CD14-positive monocyte (primary cell): ENCODE measurements around the gene CENPU. TPM values are rescaled to one million over a fixed set of nuclear protein-coding genes. Genes with fewer than 3 reads are reported as not detected.

Experiments used
- DNase-seq, 3 donors: peaks; one replicate each; pipeline ENCODE4 v3.0.0-alpha.2; 2011 to 2022
- H2AFZ ChIP-seq: 2 replicates; pipeline ENCODE4 v1.6.0; 2012; ENCODE audit warnings: mild to moderate bottlenecking, low read depth, low read length, inconsistent platforms; ENCODE audit not compliant: insufficient read depth, poor library complexity, severe bottlenecking
- H3K27ac ChIP-seq, 2 donors: 1 replicate in 1 of 2; 2 replicates in 1 of 2; pipeline ENCODE4 v1.5.1; 2012 to 2013; ENCODE audit warnings: low read length in 2 of 2, control low read depth in 1 of 2, inconsistent platforms in 1 of 2, low read depth in 1 of 2, mild to moderate bottlenecking in 1 of 2
- H3K27me3 ChIP-seq, 2 donors: one replicate each; pipeline versions ENCODE4 v1.6.0 to v1.6.1; 2011 to 2013; ENCODE audit warnings: low read length in 2 of 2; ENCODE audit not compliant: control insufficient read depth in 2 of 2, insufficient read depth in 2 of 2
- H3K36me3 ChIP-seq, 2 donors: replicated peaks in 1 of 2; 1 replicate in 1 of 2; 2 replicates in 1 of 2; pipeline versions ENCODE4 v1.5.1 to v1.6.1; 2012 to 2013; ENCODE audit warnings: low read length in 2 of 2, control low read depth in 1 of 2, inconsistent platforms in 1 of 2, mild to moderate bottlenecking in 1 of 2; ENCODE audit not compliant: insufficient read depth in 2 of 2, control insufficient read depth in 1 of 2
- H3K4me1 ChIP-seq, 2 donors: 1 replicate in 1 of 2; 2 replicates in 1 of 2; pipeline versions ENCODE4 v1.5.1 to v1.6.1; 2012 to 2013; ENCODE audit warnings: low read length in 2 of 2, control low read depth in 1 of 2, inconsistent platforms in 1 of 2, mild to moderate bottlenecking in 1 of 2, moderate library complexity in 1 of 2; ENCODE audit not compliant: insufficient read depth in 2 of 2, control insufficient read depth in 1 of 2
- H3K4me2 ChIP-seq: replicated peaks from 2 replicates; pipeline ENCODE3; 2012; ENCODE audit warnings: low read length, moderate library complexity, mild to moderate bottlenecking; ENCODE audit not compliant: poor library complexity, severe bottlenecking; ENCODE audit errors: extremely low read depth
- H3K4me3 ChIP-seq, 3 experiments: fragments of 200-600 bp in 1 of 3; sonication (generic) in 1 of 3; replicated peaks in 1 of 3; 1 replicate in 2 of 3; 2 replicates in 1 of 3; pipeline ENCODE4 v1.5.1; 2011 to 2013; ENCODE audit warnings: low read length in 3 of 3, mild to moderate bottlenecking in 3 of 3, control low read depth in 2 of 3, low read depth in 2 of 3, inconsistent platforms in 1 of 3, moderate library complexity in 1 of 3
- H3K79me2 ChIP-seq: 2 replicates; pipeline ENCODE4 v1.6.0; 2012; ENCODE audit warnings: mild to moderate bottlenecking, control low read depth, inconsistent platforms, low read length, moderate library complexity; ENCODE audit not compliant: insufficient read depth
- H3K9ac ChIP-seq: 2 replicates; pipeline ENCODE4 v1.6.0; 2017; ENCODE audit warnings: low read length, mild to moderate bottlenecking; ENCODE audit not compliant: insufficient read depth, poor library complexity, severe bottlenecking
- H3K9me3 ChIP-seq, 2 donors: replicated peaks in 1 of 2; 1 replicate in 1 of 2; 2 replicates in 1 of 2; pipeline versions ENCODE4 v1.5.1 to v1.6.1; 2012 to 2013; ENCODE audit warnings: low read length in 2 of 2, control low read depth in 1 of 2; ENCODE audit not compliant: control insufficient read depth in 1 of 2, insufficient read depth in 1 of 2
- H4K20me1 ChIP-seq: 2 replicates; pipeline ENCODE4 v1.6.0; 2012; ENCODE audit warnings: mild to moderate bottlenecking, low read length, control low read depth, moderate library complexity; ENCODE audit not compliant: insufficient read depth
- H3K27ac Mint-ChIP-seq, 7 donors: one replicate each; pipeline ENCODE4 v1.8.0; 2020; ENCODE audit warnings: mild to moderate bottlenecking in 7 of 7, mixed read lengths in 7 of 7, moderate library complexity in 6 of 7, inconsistent platforms in 2 of 7
- H3K27me3 Mint-ChIP-seq, 3 donors: one replicate each; pipeline ENCODE4 v1.8.0; 2021 to 2022; ENCODE audit warnings: low read depth in 3 of 3, mild to moderate bottlenecking in 3 of 3, mixed read lengths in 3 of 3, moderate library complexity in 3 of 3, inconsistent platforms in 1 of 3
- H3K36me3 Mint-ChIP-seq, 2 donors: one replicate each; pipeline ENCODE4 v1.8.0; 2020; ENCODE audit warnings: mixed read lengths in 2 of 2, inconsistent platforms in 1 of 2, mild to moderate bottlenecking in 1 of 2
- H3K4me1 Mint-ChIP-seq: one replicate; pipeline ENCODE4 v1.8.0; 2020; ENCODE audit warnings: mild to moderate bottlenecking, mixed read lengths
- H3K4me3 Mint-ChIP-seq, 2 donors: one replicate each; pipeline ENCODE4 v1.8.0; 2020; ENCODE audit warnings: mild to moderate bottlenecking in 2 of 2, mixed read lengths in 2 of 2, moderate library complexity in 1 of 2
- H3K9me3 Mint-ChIP-seq, 7 donors: one replicate each; pipeline ENCODE4 v1.8.0; 2020 to 2022; ENCODE audit warnings: mixed read lengths in 7 of 7, mild to moderate bottlenecking in 6 of 7, moderate library complexity in 6 of 7, inconsistent platforms in 2 of 7
- WGBS: methylation state at CpG from one replicate; pipeline ENCODE4 v1.1.5; 2013; ENCODE audit warnings: missing lambda C conversion rate; ENCODE audit not compliant: insufficient coverage; 5-methylcytosine and 5-hydroxymethylcytosine counted together
- intact Hi-C, 2 donors: fragments of 100-400 bp; cut with micrococcal nuclease; formaldehyde crosslinking; loops; one replicate each; pipeline versions ENCODE4 v1.15.0 to v1.15.1; 2023
- polyA plus RNA-seq, 3 donors: library from polyadenylated mRNA; depleted of rRNA in 1 of 3; unstranded in 2 of 3; stranded (reverse) in 1 of 3; fragments of 300-500 nt in 2 of 3; fragments of >200 nt in 1 of 3; fragmentation: Illumina TruSeq in 2 of 3; gene quantifications; 1 replicate in 2 of 3; 2 replicates in 1 of 3; pipeline ENCODE4 v1.2.3, GENCODE V29; 2012 to 2021
- TF ChIP-seq, protein P1 (sequence below): fragments of 200-600 bp; IDR thresholded peaks from one replicate; pipeline ENCODE4 v1.8.0; 2022; ENCODE audit warnings: antibody characterized with exemption, mild to moderate bottlenecking

CENPU gene
- polyA plus RNA-seq, 3 donors: 1.2 to 1.6 (median 1.5) TPM

GRCh38 chr4:184778325-184778724 lies 44.4 kb upstream of the CENPU start:
- Mint-ChIP-seq H3K4me3 (no peak overlapping the region), H3K27ac (peak overlapping the region in 2 of 7 donors; percentile 50 to 71), H3K4me1 (peaks cover 19% of the 10 kb centered on the region), H3K27me3 (no peaks in the 10 kb centered on the region), H3K9me3 (peaks cover 3 to 9% (median 5%) of the 10 kb centered on the region in 7 donors), H3K36me3 (peaks cover 88 to 94% of the 10 kb centered on the region in 2 donors)
- Histone ChIP-seq H3K4me2 (no peak overlapping the region), H3K27me3 (no peaks in the 10 kb centered on the region), H4K20me1 (peaks cover 98% of the 10 kb centered on the region), H3K27ac (no peak overlapping the region), H2AFZ (no peak overlapping the region), H3K9me3 (no peaks in the 10 kb centered on the region), H3K79me2 (no peaks in the 10 kb centered on the region), H3K4me3 (no peak overlapping the region), H3K36me3 (peaks cover 65 to 96% of the 10 kb centered on the region in 2 donors), H3K9ac (no peak overlapping the region), H3K4me1 (peaks cover 18 to 20% of the 10 kb centered on the region in 2 donors)
- 82% methylated on average over 7 of the region's 8 CpGs for WGBS
- intact Hi-C loops: no loop called here
- TF ChIP-seq, protein P1, sequence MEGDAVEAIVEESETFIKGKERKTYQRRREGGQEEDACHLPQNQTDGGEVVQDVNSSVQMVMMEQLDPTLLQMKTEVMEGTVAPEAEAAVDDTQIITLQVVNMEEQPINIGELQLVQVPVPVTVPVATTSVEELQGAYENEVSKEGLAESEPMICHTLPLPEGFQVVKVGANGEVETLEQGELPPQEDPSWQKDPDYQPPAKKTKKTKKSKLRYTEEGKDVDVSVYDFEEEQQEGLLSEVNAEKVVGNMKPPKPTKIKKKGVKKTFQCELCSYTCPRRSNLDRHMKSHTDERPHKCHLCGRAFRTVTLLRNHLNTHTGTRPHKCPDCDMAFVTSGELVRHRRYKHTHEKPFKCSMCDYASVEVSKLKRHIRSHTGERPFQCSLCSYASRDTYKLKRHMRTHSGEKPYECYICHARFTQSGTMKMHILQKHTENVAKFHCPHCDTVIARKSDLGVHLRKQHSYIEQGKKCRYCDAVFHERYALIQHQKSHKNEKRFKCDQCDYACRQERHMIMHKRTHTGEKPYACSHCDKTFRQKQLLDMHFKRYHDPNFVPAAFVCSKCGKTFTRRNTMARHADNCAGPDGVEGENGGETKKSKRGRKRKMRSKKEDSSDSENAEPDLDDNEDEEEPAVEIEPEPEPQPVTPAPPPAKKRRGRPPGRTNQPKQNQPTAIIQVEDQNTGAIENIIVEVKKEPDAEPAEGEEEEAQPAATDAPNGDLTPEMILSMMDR: no peak
- no peak for DNase-seq

- TF ChIP-seq, protein P1: no peak
- Mint-ChIP-seq H3K4me1 (peaks cover 5% of the 10 kb centered on the region), H3K9me3 (peaks cover 3 to 9% (median 5%) of the 10 kb centered on the region in 7 donors), H3K27me3 (no peaks in the 10 kb centered on the region), H3K4me3 (no peak overlapping the region), H3K36me3 (peaks cover 88 to 94% of the 10 kb centered on the region in 2 donors), H3K27ac (peak overlapping the region in 1 of 7 donors; percentile 42)
- peaks cover 94% of the 10 kb centered on the region for H4K20me1 ChIP-seq
- no peaks in the 10 kb centered on the region for H3K27me3 ChIP-seq
- 100% methylated on average over 3 of the region's 5 CpGs for WGBS
- DNase-seq: no peak
- peaks cover 5% of the 10 kb centered on the region in 2 donors for H3K4me1 ChIP-seq
- intact Hi-C loops: no loop called here
- no peak overlapping the region for H3K4me2 ChIP-seq
- no peak overlapping the region for H3K4me3 ChIP-seq
- no peaks in the 10 kb centered on the region for H3K79me2 ChIP-seq
- no peak overlapping the region for H2AFZ ChIP-seq
- H3K27ac ChIP-seq: no peak overlapping the region
- no peak overlapping the region for H3K9ac ChIP-seq
- peaks cover 76 to 96% of the 10 kb centered on the region in 2 donors for H3K36me3 ChIP-seq
- H3K9me3 ChIP-seq: no peaks in the 10 kb centered on the region
Observed at GRCh38 chr4:184776821-184777220, 42.9 kb upstream of the CENPU start.
